Measurements from ENCODE around the gene ASTN1. TPM values are rescaled to one million over a fixed set of nuclear protein-coding genes. Genes with fewer than 3 reads are reported as not detected.

Gene ASTN1
- total RNA-seq, 1 donor from 2014 or later: not detected

- no peak overlapping the region for H3K4me3 ChIP-seq (ENCODE audit: low read depth, low read length)
- no peak for TF ChIP-seq CTCF (IDR thresholded peaks at IDR 0.05; ENCODE audit: insufficient read depth, low read length, severe bottlenecking)
- no peak for FAIRE-seq
- DNase-seq (ENCODE audit: low read depth): no peak
- H3K36me3 ChIP-seq (ENCODE audit: control insufficient read depth, insufficient read depth, low read length): no peaks in the 10 kb centered on the region
- H3K27me3 ChIP-seq (ENCODE audit: control insufficient read depth, insufficient read depth, low read length): no peaks in the 10 kb centered on the region
Observed at GRCh38 chr1:177131723-177132122, 32.8 kb downstream of the ASTN1 start.

GRCh38 chr1:177130451-177130945 lies 34.0 kb downstream of the ASTN1 start:
- TF ChIP-seq CTCF (IDR thresholded peaks at IDR 0.05; ENCODE audit: insufficient read depth, low read length, severe bottlenecking): no peak
- no peak for DNase-seq (ENCODE audit: low read depth)
- FAIRE-seq: no peak
- Histone ChIP-seq H3K27me3 (ENCODE audit: control insufficient read depth, insufficient read depth, low read length) (no peaks in the 10 kb centered on the region), H3K4me3 (ENCODE audit: low read depth, low read length) (no peak overlapping the region), H3K36me3 (ENCODE audit: control insufficient read depth, insufficient read depth, low read length) (no peaks in the 10 kb centered on the region)

- no peak for FAIRE-seq
Observed at GRCh38 chr1:177128665-177129281, 35.7 kb downstream of the ASTN1 start.

GRCh38 chr1:177126267-177126666 lies 38.2 kb downstream of the ASTN1 start:
- DNase-seq (ENCODE audit: low read depth) (no peak), FAIRE-seq (peak; percentile 77)
- Histone ChIP-seq H3K36me3 (ENCODE audit: control insufficient read depth, insufficient read depth, low read length) (no peaks in the 10 kb centered on the region), H3K27me3 (ENCODE audit: control insufficient read depth, insufficient read depth, low read length) (no peaks in the 10 kb centered on the region), H3K4me3 (ENCODE audit: low read depth, low read length) (no peak overlapping the region)
- TF ChIP-seq CTCF (IDR thresholded peaks at IDR 0.05; ENCODE audit: insufficient read depth, low read length, severe bottlenecking): no peak

More at GRCh38 chr1:177128665-177129281, 35.7 kb downstream of the ASTN1 start:
- no peak for TF ChIP-seq CTCF (IDR thresholded peaks at IDR 0.05; ENCODE audit: insufficient read depth, low read length, severe bottlenecking)
- H3K4me3 ChIP-seq (ENCODE audit: low read depth, low read length): no peak overlapping the region
- no peaks in the 10 kb centered on the region for H3K27me3 ChIP-seq (ENCODE audit: control insufficient read depth, insufficient read depth, low read length)
- DNase-seq (ENCODE audit: low read depth): no peak
- H3K36me3 ChIP-seq (ENCODE audit: control insufficient read depth, insufficient read depth, low read length): no peaks in the 10 kb centered on the region

- DNase-seq (ENCODE audit: low read depth): no peak
- no peak for TF ChIP-seq CTCF (IDR thresholded peaks at IDR 0.05; ENCODE audit: insufficient read depth, low read length, severe bottlenecking)
- FAIRE-seq: no peak
Observed at GRCh38 chr1:177124577-177125278, 39.8 kb downstream of the ASTN1 start.

More at GRCh38 chr1:177124577-177125278, 39.8 kb downstream of the ASTN1 start:
- no peaks in the 10 kb centered on the region for H3K27me3 ChIP-seq (ENCODE audit: control insufficient read depth, insufficient read depth, low read length)
- H3K36me3 ChIP-seq (ENCODE audit: control insufficient read depth, insufficient read depth, low read length): no peaks in the 10 kb centered on the region
- H3K4me3 ChIP-seq (ENCODE audit: low read depth, low read length): no peak overlapping the region

All from bronchial epithelial cell (primary cell).